GM18870 (cell line): ENCODE results near the gene NFRKB.
"Not testable (repeated sequence)": the region's sequence is repeated elsewhere in the genome, so short reads cannot be mapped to it uniquely, and the experiment has no call there.

Experiments
- ATAC-seq: cut with Tn5 transposase; IDR thresholded peaks from one replicate; pipeline ENCODE4 v1.9.1; 2021; ENCODE audit warnings: moderate library complexity; ENCODE audit not compliant: unreplicated experiment

The NFRKB gene

DNA sequence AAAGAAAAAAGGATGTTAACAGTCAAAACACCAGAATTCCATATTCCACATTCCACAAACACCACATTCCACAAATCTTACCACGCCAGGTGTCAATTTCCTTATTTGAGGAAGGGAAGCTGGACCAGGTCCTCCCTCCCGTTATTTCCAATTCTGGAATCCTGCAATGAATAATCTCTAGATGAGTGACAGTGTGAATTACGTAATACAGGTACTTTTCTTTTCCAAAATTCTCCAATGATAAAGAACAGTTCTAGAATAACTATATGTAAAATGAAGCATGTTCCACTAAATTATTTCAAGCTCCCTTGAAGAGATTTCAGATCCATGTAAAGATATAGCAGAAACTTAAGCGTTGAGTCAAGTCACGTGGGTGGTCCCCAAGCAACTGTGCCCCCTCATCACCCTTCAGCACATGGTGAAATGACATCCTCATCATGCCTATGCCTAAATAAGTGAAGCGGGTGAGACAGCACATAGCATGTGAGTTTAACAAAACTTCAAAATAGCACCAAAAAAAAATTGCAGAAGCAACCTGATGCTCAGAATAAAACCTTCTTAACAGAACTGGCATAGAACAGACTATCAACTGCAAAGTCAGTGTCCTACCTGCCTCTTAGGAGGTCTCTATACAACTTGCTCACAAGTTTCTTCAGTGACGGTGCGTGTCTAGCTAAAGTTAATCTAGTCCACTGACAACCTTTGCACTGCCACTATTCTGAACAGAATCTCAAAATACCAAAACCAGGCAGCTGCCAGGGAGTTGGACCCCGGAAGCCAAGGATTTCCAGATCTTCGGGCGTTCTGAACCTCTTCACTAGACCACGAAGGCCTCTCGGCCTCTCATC is 876 bp downstream of the NFRKB start:
- ATAC-seq: peak; percentile 27

- ATAC-seq: no peak
These were observed 6.9 kb downstream of the NFRKB start for GRCh38 chr11:129888451-129888850.

DNA sequence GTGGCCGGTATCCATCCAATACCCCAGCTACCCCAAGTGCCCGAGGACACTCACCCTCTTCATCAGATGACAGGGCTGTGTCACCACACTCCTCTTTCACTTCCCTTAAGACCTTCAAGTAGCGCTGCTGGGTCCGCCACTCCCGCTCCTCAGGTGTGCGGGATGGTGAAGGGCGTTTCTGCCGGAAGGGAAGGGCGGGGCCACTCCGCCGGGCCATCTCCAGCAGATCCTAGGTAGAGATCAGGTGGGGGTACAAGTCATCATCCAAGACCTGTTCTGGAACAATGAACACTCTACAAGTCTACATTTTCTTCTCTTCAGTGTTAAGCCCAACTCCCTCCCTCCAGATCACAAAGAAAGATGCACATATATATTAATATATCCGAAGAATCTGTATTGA is 10.0 kb downstream of the NFRKB start:
- no peak for ATAC-seq

DNA sequence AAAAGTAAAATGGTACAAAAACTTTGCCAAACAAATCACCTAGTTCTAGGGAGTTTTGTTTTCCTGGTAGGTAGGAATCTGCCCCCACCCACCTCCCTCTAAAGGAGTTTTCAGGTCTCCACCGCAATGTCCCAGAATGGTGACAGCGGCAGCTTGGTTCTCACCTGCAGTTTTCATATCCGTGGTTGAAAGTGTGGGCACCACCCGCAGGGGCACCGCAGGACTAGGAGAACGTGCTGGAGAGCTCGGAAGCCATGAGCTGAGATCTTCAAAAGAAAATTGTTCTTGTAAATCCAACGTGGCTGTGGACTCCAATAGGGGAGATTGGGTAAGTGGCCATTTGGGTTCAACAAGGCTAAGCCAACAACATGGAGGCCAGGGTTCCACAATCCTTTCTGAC is 10.8 kb downstream of the NFRKB start:
- ATAC-seq: no peak

- no peak for ATAC-seq
These were observed 13.7 kb downstream of the NFRKB start for GRCh38 chr11:129881570-129882170.

DNA sequence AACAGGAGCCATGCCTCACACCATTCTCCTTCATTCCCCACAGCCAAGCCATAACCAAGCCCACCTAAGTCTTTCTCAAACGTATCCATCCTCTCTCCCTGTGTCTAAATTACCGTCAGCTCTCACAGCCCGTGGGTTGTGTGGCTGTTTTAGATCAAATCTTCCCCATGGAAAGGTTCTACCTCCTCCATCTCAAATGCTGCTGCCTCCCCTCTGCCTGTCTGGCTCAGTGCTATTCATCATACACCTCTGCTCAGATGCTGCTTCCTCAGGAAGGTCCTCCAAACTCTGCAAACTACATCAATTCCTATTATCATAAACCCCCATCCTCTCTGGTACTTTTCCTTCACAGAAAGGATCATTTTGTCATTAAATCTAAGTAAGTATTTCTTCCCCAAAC is 15.1 kb downstream of the NFRKB start:
- no peak for ATAC-seq

DNA sequence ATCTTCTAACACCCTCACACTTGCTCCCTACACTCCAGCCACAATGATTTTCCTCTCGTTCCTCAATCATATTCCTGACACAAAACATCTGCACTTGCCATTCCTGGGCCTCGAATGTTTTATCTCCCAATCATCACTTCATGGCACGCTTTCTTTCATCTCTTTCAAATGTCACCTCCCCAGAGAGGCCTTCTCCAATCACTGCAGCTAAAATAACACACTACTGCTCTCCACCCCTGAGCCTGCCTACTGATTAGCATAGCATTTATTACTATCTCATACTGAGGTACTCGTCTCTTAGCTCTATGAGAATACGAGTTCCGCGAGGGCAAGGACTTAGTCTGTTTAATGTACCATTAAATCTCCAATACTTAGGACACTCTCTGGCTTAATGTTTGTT is 23.5 kb downstream of the NFRKB start:
- no peak for ATAC-seq

- not testable (repeated sequence) for ATAC-seq
These were observed 26.8 kb downstream of the NFRKB start for GRCh38 chr11:129868626-129869025.

- ATAC-seq: no peak
These were observed 29.1 kb downstream of the NFRKB start for GRCh38 chr11:129866311-129866710.

- no peak for ATAC-seq
These were observed 29.7 kb downstream of the NFRKB start for GRCh38 chr11:129865701-129866100.

- ATAC-seq: no peak
These were observed 30.6 kb downstream of the NFRKB start for GRCh38 chr11:129864811-129865210.

GRCh38 chr11:129861702-129862522 is 33.5 kb downstream of the NFRKB start:
- no peak for ATAC-seq

DNA sequence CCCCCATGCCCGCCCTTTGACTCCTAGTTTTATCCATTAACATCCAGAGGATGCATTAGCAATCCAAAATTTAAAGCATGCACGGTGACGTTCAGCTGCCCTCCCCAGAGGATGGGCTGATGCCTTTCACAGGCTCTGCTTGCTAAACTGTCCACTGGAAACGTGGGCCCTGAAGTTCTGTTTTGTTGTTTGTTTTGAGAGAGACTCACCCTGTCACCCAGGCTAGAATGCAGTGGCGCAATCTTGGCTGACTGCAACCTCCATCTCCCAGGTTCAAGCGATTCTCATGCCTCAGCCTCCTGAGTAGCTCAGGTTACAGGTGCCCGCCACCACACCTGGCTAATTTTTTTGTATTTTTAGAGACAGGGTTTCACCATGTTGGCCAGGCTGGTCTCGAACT is 39.3 kb downstream of the NFRKB start:
- ATAC-seq: no peak

DNA sequence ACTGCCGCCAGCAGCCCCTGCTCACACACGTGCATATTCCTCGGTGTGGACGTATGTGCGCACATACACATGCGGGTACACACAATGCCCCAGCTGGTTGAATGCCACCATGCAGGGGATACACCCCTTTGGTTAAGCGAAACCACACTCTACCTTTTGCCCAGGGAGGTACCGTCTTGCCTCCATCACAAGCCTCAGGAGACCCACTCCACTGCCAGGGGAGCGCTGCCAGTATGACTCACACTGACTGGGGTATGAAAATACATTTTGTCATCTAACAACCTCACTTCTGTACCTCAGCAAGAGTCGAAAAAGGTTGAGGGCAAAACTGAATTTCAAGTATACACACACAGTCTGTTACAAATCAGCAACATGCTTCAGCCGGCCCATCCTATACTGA is 40.3 kb downstream of the NFRKB start:
- ATAC-seq: no peak

DNA sequence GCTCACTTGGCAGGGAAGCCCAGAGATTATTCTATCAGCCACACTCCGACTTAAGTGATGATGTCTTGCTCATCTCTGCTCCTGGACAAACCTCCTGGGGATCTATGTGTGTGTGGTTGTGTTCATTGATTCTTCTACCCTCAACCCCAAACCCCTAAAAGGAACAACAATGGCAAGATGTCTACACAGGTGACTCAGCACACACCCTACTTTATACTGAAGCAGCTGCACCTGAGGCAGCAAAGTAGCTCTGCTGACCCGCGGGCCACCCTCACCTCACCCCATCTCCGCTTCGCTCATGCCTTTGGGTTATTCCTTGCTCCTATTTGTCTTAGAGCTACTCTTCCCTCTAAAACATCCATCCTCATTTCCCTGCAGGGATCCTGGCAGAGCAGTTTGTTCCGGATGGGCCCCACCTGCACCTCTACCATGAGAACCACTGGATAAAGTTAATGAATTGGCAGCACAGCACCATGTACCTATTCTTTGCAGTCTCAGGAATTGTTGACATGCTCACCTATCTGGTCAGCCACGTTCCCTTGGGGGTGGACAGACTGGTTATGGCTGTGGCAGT is 41.1 kb downstream of the NFRKB start:
- ATAC-seq: no peak

- ATAC-seq: no peak
These were observed 41.7 kb downstream of the NFRKB start for GRCh38 chr11:129853518-129854231.

GRCh38 chr11:129852125-129852740 is 43.1 kb downstream of the NFRKB start:
- ATAC-seq: no peak

DNA sequence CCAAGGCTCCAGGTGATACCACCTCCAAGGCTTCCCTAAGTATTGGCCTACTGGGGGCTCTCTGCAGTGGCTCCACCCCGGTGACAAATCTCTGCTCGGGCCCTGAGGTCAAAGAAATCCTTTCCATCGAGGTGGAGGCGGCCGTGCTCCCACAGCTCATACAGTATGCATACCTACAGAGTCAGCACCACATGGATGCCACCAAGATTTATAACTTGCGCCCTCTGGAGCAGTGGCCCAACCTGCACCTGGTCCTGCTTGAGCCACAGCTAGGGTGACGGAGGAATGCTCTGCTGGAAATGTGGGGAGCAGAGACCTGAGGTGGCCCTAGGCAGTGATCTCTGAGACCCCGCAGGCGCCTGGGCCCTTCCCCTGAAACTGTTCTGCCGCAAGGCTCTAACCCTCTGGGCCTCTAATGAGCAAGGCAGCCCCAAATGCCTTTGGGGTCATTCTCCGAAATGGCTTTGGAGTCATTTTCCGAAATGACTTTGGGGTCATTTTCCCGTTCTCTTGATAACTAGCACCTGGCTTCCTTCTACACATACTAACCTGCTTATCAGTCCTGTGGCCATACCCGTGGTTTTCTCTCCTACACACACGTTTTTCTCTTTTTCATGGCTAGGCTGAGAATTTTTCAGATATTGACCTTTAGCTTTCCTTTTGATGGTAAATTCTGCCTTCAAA is 45.8 kb downstream of the NFRKB start:
- no peak for ATAC-seq

DNA sequence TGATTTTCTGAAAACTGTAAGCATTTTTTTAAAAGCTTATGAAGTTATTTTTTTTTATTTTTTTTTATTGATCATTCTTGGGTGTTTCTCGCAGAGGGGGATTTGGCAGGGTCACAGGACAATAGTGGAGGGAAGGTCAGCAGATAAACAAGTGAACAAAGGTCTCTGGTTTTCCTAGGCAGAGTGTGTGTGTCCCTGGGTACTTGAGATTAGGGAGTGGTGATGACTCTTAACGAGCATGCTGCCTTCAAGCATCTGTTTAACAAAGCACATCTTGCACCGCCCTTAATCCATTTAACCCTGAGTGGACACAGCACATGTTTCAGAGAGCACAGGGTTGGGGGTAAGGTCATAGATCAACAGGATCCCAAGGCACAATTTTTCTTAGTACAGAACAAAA is 48.0 kb downstream of the NFRKB start:
- not testable (repeated sequence) for ATAC-seq
